HG03432 (cell line): Measurements from ENCODE around the gene MAPK7.
"Not testable (repeated sequence)": the region's sequence is repeated elsewhere in the genome, so short reads cannot be mapped to it uniquely, and the experiment has no call there.

ENCODE experiments used
- ATAC-seq: cut with Tn5 transposase; IDR thresholded peaks from one replicate; pipeline ENCODE4 v1.9.1; 2021; ENCODE audit warnings: mild to moderate bottlenecking, moderate library complexity; ENCODE audit not compliant: unreplicated experiment

MAPK7 gene

GRCh38 chr17:19342611-19343255 lies 35.6 kb upstream of the MAPK7 start:
- ATAC-seq, result no peak

GRCh38 chr17:19343256-19343630 lies 35.1 kb upstream of the MAPK7 start:
- ATAC-seq, result no peak

GRCh38 chr17:19343671-19344151 lies 34.6 kb upstream of the MAPK7 start:
- ATAC-seq, result no peak

GRCh38 chr17:19344311-19345066 lies 33.8 kb upstream of the MAPK7 start:
- ATAC-seq, result no peak

- no peak for ATAC-seq
Observed at GRCh38 chr17:19345067-19345460, 33.2 kb upstream of the MAPK7 start.

GRCh38 chr17:19345486-19346350 lies 32.6 kb upstream of the MAPK7 start:
- ATAC-seq, result no peak

- no peak for ATAC-seq
Observed at GRCh38 chr17:19346351-19347255, 31.7 kb upstream of the MAPK7 start.

- ATAC-seq, result no peak
Observed at GRCh38 chr17:19347323-19348080, 30.8 kb upstream of the MAPK7 start.

- ATAC-seq, result no peak
Observed at GRCh38 chr17:19348081-19348650, 30.1 kb upstream of the MAPK7 start.

- no peak for ATAC-seq
Observed at GRCh38 chr17:19348806-19349205, 29.5 kb upstream of the MAPK7 start.

- ATAC-seq, result not testable (repeated sequence)
Observed at GRCh38 chr17:19353401-19353800, 24.9 kb upstream of the MAPK7 start.

GRCh38 chr17:19354748-19355147 lies 23.6 kb upstream of the MAPK7 start:
- ATAC-seq, result no peak

GRCh38 chr17:19357351-19357750 lies 20.9 kb upstream of the MAPK7 start:
- no peak for ATAC-seq

- ATAC-seq, result no peak
Observed at GRCh38 chr17:19357761-19358160, 20.5 kb upstream of the MAPK7 start.

- ATAC-seq, result no peak
Observed at GRCh38 chr17:19359151-19359550, 19.1 kb upstream of the MAPK7 start.

GRCh38 chr17:19359856-19360255 lies 18.4 kb upstream of the MAPK7 start:
- no peak for ATAC-seq

GRCh38 chr17:19360772-19361171 lies 17.5 kb upstream of the MAPK7 start:
- no peak for ATAC-seq

GRCh38 chr17:19361326-19361725 lies 17.0 kb upstream of the MAPK7 start:
- no peak for ATAC-seq

- ATAC-seq, result no peak
Observed at GRCh38 chr17:19361944-19362276, 16.4 kb upstream of the MAPK7 start.
